Measurements from ENCODE around the gene LAMB1.
A peak's percentile ranks its signal among the peaks of the same experiment; 100 is the strongest.
"Not testable (repeated sequence)": the region's sequence is repeated elsewhere in the genome, so short reads cannot be mapped to it uniquely, and the experiment has no call there.

Gene LAMB1

DNA sequence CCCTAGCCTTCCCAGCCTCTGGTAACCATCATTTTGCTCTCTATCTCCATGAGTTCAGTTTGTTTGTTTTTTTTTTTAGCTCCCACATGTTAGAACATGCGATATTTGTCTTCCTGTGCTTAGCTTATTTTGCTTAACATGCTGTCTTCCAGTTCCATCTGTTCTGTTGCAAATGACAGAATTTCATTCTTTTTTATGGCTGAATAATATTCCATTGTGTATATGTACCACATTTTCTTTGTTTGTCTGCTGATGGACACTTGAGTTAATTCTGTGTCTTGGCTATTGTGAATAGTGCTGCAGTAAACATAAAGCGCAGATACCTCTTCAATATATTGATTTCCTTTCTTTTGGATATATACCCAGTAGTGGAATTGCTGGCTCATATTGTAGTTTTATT is 91.0 kb downstream of the LAMB1 start:
- no peak for DNase-seq

DNA sequence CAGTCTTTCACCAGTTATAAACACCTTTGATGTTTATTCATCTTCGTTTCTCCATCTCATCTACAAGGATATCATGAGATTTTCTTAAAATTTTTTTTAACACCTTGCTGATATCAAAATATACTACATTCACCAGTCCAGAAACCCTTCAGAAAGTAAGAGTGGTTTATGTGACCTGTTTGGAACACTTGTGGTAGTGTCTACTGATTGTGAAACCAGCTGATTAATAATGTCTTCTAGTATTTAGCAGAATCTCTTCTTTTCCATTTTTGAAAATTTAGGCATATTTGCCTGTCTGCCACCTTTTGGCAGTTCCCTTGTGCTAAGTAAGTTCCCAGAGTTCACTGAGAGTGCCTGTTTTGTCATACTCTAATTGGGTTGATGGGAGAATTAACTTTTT is 93.5 kb downstream of the LAMB1 start:
- DNase-seq, result no peak

DNA sequence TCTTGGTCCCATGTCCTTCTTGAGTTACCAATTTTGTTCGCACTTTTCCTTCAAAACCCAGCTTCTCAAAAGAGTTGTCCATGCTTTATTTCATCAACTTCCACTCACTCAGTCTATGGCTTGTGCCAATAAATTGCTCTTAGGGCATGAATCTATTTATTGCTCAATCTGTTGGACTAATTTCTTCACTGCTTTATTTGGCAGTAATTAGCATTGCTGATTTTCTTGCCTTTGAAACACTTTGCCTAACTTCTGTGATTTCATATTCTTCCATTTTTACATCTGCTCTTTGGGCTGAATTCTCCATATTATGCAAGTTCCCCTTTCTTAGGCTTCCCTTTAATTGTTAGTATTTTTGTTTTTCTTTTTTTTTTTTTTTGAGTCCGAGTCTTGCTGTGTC is 95.2 kb downstream of the LAMB1 start:
- no peak for DNase-seq

DNA sequence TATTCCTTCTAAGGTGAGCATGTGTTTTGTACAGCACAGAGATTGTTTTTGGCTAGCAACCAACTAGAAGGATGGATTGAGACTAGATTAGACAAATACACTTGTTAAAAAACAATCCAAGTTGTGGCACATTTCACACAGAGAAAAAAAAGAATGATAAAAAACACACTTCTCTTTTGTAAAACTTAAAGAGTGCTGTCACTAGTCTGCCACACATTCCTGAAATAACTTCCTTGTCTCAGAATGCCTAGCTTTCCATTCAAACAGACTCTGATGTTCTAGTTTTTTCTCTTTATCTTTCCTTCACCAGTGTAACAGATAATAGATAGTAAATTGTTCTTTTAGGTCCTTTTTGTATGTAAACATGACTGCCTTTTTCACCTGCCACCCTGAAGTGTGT is 100.6 kb downstream of the LAMB1 start:
- DNase-seq, result no peak

DNA sequence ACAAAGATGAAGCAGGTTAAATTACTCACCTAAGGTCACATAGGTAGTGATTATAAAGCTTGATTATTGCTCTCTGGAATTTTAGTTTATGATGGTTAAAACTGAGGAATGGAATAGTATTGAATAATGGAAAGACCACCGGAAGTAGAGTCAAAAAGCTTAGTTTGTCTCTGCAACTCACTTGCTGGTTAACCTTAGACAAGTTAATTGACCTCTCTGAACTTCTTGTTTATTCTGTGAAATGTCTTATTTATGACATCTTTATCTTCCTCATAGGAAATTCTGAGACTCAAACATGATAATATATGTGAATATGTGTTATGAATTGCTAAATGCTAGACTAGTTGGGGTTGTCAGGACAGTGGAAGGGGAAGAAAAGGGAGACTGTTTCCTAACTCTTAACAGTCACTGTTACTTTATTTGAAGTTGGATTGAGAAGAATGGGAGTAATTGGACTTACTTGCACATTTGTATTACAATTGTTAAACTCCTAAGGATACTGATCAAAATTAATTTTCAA is 102.4 kb downstream of the LAMB1 start:
- no peak for DNase-seq

DNA sequence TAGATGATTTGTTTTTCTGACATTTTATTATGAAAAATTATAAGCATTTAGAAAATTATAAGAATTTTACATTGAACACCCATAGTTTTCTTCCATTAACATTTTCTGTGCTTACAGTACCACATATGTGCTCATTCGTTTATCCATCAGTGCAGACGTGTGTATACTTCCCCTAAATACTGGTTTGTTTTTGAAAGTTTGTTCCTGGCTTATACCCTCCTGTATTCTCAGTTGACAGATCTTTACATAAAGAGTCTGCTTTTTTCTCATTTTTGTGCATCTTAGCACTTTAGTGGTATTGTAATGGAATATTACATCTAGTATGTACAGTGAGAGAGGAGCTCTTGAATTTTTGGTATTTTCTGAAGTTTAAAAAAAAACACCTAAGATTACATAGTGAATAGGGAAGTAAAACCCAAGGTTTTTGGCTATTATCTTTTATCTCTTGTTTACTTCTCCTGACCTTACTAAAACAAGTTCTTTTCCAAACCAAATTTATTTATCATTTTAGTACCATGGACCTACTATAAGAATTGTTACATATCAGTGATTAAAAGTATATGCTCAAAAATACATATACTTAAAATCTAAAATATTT is 103.9 kb downstream of the LAMB1 start:
- DNase-seq, result no peak

DNA sequence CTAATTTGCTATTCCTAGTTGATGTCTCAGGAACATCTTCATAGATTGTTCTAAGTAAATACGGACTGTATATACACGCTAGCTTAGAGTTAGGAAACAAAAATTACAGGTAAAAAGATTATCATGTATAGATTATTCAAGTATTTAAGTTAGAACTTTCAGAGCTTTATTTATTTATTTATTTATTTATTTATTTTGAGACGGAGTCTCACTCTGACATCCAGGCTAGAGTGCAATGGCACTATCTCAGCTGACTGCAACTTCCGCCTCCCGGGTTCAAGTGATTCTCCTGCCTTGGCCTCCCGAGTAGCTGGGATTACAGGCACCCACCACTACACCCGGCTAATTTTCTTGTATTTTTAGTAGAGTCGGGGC is 110.6 kb downstream of the LAMB1 start:
- not testable (repeated sequence) for DNase-seq

DNA sequence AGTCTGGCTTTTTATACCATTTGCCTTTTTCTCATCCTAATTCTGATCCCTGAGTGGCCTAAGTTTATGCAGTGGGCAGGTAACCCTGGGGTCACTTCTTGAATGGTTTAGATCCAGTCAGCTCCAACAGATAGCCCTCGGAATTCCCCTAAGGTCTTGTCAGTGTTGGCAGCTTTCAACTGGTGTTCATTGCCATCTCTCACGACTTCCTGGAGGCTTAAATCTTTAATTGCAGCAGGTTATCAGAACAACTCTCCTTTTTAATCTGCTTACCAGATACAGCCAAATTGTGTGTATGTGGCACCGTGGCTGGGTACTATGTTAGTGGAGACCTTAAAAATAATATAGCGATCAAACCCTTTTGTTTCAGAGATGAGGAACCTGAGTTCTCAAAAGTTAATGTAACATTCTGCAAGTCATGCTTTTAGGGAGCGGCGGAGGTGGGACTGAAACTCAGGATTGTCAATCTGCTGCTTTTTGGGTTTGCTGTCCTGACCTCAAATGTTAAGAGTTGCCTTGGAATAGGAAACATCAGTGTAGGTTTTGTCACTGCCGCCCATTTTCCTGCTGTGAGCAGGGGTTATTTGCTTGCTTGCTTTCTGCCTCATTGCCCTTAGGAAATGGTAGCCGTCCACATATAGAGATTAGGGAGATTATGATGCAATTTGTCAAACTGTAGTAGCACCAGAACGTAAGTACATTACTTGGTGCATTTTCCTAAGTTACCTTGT is 111.2 kb downstream of the LAMB1 start:
- DNase-seq, result no peak

- DNase-seq, result peak; percentile 92
Measured at GRCh38 chr7:107890962-107891635, 111.9 kb downstream of the LAMB1 start, which contains the start of gene DLD. TSS of gene DLD (plus strand) at chr7:107891183. CDS start at chr7:107891251, 68 bp downstream.

DNA sequence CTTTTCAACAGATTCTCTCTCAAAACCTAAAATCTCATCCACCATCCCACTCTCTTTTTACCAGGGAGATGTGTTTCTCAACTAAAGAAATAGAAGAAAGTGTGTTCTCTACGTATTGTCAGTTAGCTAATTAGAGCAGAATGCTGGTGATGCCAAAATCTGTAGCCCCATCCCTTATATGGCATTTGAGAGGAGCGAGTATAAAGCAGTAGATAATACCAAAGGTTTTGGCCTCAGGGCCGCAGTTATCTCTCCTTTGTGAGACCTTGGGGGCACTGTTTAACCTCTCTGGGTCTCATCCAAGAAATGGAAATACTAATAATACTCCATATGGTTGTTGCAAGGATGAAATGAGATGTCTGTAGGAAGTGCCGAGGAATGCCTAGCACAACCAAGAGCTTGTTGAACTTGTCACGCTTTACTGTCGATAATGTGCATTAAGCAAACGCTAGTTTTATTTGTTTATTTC is 112.4 kb downstream of the LAMB1 start:
- DNase-seq, result peak; percentile 22

- no peak for DNase-seq
Measured at GRCh38 chr7:107889992-107890391, 113.0 kb downstream of the LAMB1 start.

GRCh38 chr7:107887827-107888226 is 115.1 kb downstream of the LAMB1 start:
- DNase-seq, result not testable (repeated sequence)

- DNase-seq, result no peak
Measured at GRCh38 chr7:107884066-107884818, 118.7 kb downstream of the LAMB1 start.

DNA sequence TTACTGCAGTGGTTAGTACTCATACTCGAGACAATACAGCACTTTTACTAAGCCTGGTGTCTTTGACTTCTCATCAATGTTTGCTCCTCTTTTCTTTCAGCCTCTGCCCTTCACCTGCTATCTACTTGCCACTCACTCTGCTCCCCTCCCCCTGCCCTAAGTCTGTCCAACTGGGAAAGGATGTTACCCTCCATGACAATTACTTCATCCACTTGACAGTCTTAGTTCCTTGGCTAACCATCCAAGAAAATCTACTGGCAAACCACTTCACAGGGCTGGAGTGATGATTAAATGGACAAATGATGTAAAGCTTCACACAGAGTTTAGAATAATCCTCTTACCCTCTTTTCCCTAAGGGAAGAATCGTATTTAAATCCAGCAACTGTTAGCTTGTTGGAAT is 120.2 kb downstream of the LAMB1 start:
- DNase-seq, result no peak

DNA sequence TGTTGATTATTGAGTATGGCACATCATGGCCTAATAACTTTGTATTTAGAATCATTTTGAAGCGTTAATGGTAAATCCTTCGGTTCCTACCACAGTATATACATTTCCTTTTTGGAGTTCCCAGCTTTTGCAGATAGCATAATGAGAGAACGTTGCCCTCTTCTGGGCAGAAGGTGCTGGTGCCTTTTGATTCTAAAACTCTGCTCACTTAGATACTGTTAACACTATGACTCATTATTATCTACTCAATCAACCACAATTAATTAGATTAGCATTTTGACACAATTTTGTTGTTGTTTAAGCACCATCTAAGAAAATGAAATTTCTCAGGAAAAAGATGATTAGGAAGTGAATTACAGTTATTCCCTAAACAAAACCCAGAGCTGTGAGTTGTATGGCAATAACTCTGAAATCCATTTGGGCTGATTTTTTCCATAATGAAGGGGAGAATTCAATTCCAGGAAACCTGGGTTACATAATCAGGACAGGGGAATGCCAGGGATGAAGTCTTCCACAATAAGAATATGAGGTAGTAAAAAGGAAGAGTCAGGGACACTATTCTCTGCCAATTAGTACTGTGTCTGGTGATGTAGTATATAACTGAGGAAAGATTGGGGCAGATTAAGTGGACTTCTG is 123.4 kb downstream of the LAMB1 start:
- peak; percentile 49 for DNase-seq

GRCh38 chr7:107878636-107879035 is 124.3 kb downstream of the LAMB1 start:
- DNase-seq, result no peak

DNA sequence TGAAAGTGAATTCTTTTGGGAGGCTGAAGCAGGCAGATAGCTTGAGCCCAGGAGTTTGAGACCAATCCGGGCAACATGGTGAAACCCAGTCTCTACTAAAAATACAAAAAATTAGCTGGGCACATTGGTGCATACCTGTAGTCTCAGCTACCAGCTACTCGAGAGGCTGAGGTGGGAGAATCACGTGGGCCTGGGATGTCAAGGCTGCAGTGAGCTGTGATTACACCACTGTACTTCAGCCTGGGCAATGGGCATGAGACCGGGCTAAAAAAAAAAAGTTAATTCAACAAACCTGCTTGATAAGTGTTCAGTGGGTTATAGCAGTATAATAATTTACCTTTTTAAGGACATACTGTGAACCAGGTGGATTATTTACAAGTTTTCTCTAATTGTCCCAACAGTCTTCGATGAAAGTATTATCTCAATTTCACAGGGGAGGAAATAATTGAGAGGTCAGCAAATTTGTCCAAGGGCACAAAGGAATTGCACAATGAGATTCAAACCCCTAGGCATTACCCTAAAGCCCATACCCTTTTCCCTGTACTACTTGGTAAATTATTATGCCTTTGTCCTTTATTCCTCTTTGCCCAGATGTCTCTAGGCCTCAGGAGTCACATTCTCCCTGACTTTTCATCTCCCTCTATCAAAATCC is 125.1 kb downstream of the LAMB1 start:
- DNase-seq, result no peak

DNA sequence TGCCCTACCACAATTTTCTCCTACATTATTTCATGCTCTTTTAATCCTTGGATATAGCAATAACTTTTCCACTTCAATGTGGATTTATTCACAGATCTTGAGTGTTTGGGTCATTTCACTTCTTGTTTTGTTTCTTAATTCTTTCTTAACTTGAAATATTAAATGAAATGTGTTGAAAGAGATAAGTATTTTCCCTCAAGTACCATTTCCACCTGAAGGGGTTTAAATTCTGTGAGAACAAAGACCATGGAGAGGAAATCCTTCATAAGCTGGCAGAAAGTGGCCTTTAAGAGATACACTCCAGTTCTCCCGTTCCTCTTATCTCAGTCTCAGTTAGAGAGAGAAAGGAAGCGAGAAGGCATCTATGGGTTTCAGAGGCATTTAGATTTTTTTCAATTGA is 126.0 kb downstream of the LAMB1 start:
- DNase-seq, result no peak

DNA sequence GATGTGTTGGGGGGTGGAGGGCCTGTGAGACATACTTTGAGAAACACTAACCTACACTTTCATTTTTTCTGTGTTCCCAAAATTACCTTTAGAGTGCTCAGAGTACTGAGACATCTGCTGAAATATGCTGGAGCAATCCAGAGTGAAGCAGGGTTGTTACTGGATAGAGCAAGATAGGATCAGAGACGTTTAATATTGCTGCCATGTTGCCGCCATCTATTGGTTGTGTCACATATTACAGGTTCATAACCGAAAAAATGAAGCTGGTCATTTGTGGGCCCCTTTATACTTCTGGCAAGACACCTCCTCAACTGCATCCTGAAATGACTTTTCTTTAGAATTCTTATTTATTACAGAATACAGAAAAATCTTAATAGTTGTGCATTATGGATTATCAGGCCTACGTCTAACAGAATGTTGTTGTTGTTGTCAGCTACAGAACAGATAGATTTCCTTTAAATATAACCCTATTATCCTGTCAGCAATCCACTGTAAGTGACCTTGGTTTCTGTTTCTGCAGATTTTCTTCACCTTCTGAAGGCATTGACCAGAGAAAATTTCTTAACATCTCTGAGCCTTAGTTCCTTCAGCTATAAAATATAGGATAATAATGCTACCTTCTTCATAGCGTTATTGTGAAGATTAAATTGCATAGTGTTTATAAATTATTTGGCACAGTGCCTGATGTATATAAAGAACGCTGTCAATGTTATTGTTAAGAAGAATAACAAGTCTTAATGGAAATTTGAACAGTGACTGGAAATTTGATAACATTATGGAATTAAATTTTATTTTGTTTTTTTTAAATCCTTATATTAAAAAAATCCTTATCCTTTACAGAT is 128.1 kb downstream of the LAMB1 start:
- peak; percentile 51 for DNase-seq

DNA sequence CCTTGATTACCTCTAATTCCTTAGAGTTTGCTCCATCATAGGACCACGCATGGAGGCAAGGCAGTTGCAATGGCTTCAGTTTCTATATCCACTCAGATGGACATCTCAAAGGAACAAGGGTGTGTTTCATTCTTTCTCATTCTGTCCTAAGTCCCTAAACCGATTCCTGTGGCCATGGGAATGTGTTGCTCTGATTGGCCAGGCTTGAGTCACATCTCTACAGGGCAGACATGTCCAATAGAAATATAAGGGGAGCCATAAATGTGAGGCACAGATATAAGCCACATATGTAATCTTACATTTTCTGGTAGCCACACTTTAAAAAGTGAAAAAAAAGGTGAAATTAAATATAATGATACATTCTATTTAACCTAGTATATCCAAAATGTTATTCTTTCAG is 128.8 kb downstream of the LAMB1 start:
- DNase-seq, result no peak
